ENCODE data around the gene DCAF12.

- TF ChIP-seq CTCF (conservative IDR thresholded peaks at IDR 0.05 in 1 of 2, IDR thresholded peaks at IDR 0.05 in 1 of 2; ENCODE audit: extremely low read depth in 1 of 2, insufficient read depth in 1 of 2, low read depth in 1 of 2, low read length in 2 of 2) (no peak), EZH2 (IDR thresholded peaks at IDR 0.05; ENCODE audit: borderline replicate concordance, low read length) (no peak)
Measured at GRCh38 chr9:34114436-34114835, 12.1 kb downstream of the DCAF12 start.
